KOPT-K1 (cell line): ENCODE data around the gene LUC7L2.
"Not testable (repeated sequence)": the region's sequence is repeated elsewhere in the genome, so short reads cannot be mapped to it uniquely, and the experiment has no call there.

Experiments used
- H3K27ac ChIP-seq: fragments of 200-600 bp; sonication (generic); 2 replicates; pipeline ENCODE4 v1.5.1; 2016; ENCODE audit warnings: antibody characterized with exemption, mild to moderate bottlenecking, low read depth, low read length; ENCODE audit not compliant: poor library complexity, severe bottlenecking
- H3K36me3 ChIP-seq: fragments of 200-600 bp; sonication (generic); 2 replicates; pipeline ENCODE4 v1.5.1; 2017; ENCODE audit warnings: antibody characterized with exemption, mild to moderate bottlenecking, low read length, moderate library complexity; ENCODE audit not compliant: insufficient read depth
- H3K9me3 ChIP-seq: fragments of 200-600 bp; sonication (generic); 2 replicates; pipeline ENCODE4 v1.5.1; 2017; ENCODE audit warnings: antibody characterized with exemption, low read length, mild to moderate bottlenecking; ENCODE audit not compliant: insufficient read depth, poor library complexity, severe bottlenecking

LUC7L2 gene

GRCh38 chr7:139403601-139404000 is 43.9 kb downstream of the LUC7L2 start:
- no peak overlapping the region for H3K27ac ChIP-seq
- H3K36me3 ChIP-seq = peaks cover 100% of the 10 kb centered on the region
- H3K9me3 ChIP-seq = no peaks in the 10 kb centered on the region

- no peaks in the 10 kb centered on the region for H3K9me3 ChIP-seq
- peaks cover 99% of the 10 kb centered on the region for H3K36me3 ChIP-seq
- H3K27ac ChIP-seq = no peak overlapping the region
These were observed 47.9 kb downstream of the LUC7L2 start for GRCh38 chr7:139407555-139407954.

DNA sequence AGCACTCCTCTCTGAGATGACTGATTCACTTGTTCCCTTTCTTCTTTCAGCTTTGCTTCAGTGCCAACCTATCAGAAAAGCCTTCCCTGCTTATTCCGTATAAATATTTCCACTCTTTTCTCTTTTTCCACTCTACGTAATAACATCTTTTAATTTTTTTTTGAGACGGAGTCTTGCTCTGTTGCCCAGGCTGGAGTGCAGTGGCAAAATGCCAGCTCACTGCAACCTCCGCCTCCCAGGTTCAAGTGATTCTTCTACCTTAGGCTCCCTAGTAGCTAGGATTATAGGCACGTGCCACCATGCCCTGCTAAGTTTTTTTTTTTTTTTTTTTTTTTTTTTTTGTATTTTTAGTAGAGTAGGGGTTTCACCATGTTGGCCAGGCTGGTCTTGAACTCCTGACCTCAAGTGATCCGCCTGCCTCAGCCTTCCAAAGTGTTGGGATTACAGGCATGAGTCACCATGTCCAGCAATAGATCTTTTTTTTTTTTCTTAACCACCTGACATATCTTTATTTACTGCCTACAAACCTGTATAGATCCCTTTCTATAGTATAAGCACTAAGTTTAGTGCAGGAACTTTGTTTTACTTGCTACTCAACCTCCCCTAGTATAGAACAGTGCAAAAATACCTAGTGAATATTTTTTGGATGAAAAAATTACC is 55.2 kb downstream of the LUC7L2 start:
- not testable (repeated sequence) for H3K9me3 ChIP-seq, H3K27ac ChIP-seq
- H3K36me3 ChIP-seq = peaks cover 100% of the 10 kb centered on the region

GRCh38 chr7:139416405-139416804 is 56.7 kb downstream of the LUC7L2 start:
- H3K9me3 ChIP-seq = no peaks in the 10 kb centered on the region
- H3K27ac ChIP-seq = no peak overlapping the region
- H3K36me3 ChIP-seq = peaks cover 100% of the 10 kb centered on the region

DNA sequence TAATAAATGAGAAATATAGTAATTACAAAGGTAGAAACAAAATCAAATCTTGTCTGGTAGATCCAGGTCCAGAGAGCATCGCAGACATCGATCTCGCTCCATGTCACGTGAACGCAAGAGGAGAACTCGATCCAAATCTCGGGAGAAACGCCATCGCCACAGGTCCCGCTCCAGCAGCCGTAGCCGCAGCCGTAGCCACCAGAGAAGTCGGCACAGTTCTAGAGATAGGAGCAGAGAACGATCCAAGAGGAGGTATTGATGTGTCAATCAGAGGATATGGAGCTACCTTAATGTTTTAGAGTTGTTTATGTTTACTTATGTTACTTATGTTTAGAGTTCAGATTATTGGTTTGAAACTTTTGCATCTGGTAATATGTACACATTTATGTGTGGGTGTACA is 57.8 kb downstream of the LUC7L2 start:
- peaks cover 100% of the 10 kb centered on the region for H3K36me3 ChIP-seq
- H3K27ac ChIP-seq = no peak overlapping the region
- no peaks in the 10 kb centered on the region for H3K9me3 ChIP-seq

- Histone ChIP-seq H3K36me3 (peaks cover 97% of the 10 kb centered on the region), H3K27ac (no peak overlapping the region), H3K9me3 (no peaks in the 10 kb centered on the region)
These were observed 61.4 kb downstream of the LUC7L2 start for GRCh38 chr7:139421123-139421522.

GRCh38 chr7:139422126-139422525 is 62.4 kb downstream of the LUC7L2 start:
- Histone ChIP-seq H3K9me3 (no peaks in the 10 kb centered on the region), H3K27ac (no peak overlapping the region), H3K36me3 (peaks cover 97% of the 10 kb centered on the region)

GRCh38 chr7:139423091-139423490 is 63.4 kb downstream of the LUC7L2 start:
- Histone ChIP-seq H3K27ac (no peak overlapping the region), H3K9me3 (no peaks in the 10 kb centered on the region), H3K36me3 (peaks cover 97% of the 10 kb centered on the region)

- no peaks in the 10 kb centered on the region for H3K9me3 ChIP-seq
- H3K36me3 ChIP-seq = peaks cover 97% of the 10 kb centered on the region
- no peak overlapping the region for H3K27ac ChIP-seq
These were observed 64.3 kb downstream of the LUC7L2 start for GRCh38 chr7:139424004-139424403.

GRCh38 chr7:139425701-139426100 is 66.0 kb downstream of the LUC7L2 start:
- not testable (repeated sequence) for H3K9me3 ChIP-seq, H3K27ac ChIP-seq
- H3K36me3 ChIP-seq = peaks cover 81% of the 10 kb centered on the region

- H3K27ac ChIP-seq = no peak overlapping the region
- H3K9me3 ChIP-seq = no peaks in the 10 kb centered on the region
- peaks cover 73% of the 10 kb centered on the region for H3K36me3 ChIP-seq
These were observed 66.7 kb downstream of the LUC7L2 start for GRCh38 chr7:139426258-139427028.

DNA sequence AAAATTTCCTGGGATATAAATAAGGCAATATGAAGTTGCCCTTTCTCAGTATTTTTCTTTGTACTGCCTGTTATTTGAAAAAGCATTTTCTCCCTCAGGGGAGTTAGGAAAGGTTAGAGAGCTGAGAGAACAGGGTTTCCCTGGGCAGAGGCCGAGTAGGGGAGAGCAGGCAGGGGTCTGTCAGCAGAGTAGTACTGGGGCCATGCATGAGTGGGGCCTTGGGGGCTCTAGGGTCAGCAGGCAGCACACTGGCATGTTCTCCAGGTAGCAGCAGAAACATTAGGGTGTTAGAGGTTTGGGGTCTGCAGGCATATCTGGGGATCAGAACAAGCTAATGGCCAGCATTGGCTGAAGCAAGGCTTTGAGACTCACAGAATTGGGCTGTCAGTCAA is 67.3 kb downstream of the LUC7L2 start:
- Histone ChIP-seq H3K9me3 (no peaks in the 10 kb centered on the region), H3K36me3 (peaks cover 68% of the 10 kb centered on the region), H3K27ac (no peak overlapping the region)

- Histone ChIP-seq H3K36me3 (peaks cover 60% of the 10 kb centered on the region), H3K27ac (no peak overlapping the region), H3K9me3 (no peaks in the 10 kb centered on the region)
These were observed 68.1 kb downstream of the LUC7L2 start for GRCh38 chr7:139427788-139428187.

DNA sequence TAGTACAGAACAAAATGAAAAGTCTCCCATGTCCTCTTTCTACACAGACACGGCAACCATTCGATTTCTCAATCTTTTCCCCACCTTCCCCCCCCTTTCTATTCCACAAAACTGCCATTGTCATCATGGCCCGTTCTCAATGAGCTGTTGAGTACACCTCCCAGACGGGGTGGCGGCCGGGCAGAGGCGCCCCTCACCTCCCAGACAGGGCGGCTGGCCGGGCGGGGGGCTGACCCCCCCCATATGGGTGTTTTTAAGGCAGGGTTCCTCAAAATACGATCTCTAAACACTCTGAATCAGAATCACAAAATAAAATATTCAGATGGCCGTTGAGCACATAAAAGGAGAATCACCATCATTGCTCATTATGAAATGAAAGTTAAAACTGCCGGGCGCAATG is 70.0 kb downstream of the LUC7L2 start:
- peaks cover 42% of the 10 kb centered on the region for H3K36me3 ChIP-seq
- not testable (repeated sequence) for H3K9me3 ChIP-seq, H3K27ac ChIP-seq

DNA sequence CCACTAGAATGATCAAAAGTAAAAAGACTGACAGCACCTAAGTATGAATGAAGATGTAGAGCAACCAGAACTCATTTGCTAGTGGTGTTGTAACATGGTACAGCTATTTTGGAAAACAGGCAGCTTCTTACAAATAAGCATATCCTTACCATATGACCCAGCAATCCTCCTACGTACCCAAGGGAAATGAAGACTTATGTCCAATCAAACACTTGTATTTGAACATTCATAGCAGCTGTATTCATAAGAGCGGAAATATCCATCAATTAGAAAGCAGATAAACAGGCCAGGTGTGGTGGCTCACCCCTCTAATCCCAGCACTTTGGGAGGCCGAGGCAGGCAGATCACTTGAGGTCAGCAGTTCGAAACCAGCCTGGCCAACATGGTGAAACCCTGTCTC is 70.7 kb downstream of the LUC7L2 start:
- peaks cover 36% of the 10 kb centered on the region for H3K36me3 ChIP-seq
- no peaks in the 10 kb centered on the region for H3K9me3 ChIP-seq
- no peak overlapping the region for H3K27ac ChIP-seq

- Histone ChIP-seq H3K36me3 (peaks cover 30% of the 10 kb centered on the region), H3K27ac (no peak overlapping the region), H3K9me3 (no peaks in the 10 kb centered on the region)
These were observed 71.3 kb downstream of the LUC7L2 start for GRCh38 chr7:139431010-139431409.
